WERI-Rb-1 (cell line): ENCODE results near the gene ADAMTS8.

Experiments used
- DNase-seq: peaks from one replicate; pipeline ENCODE4 v3.0.0-alpha.2; 2020
- H3K27ac ChIP-seq: fragments of 250-450 bp; sonication (Bioruptor Pico); 2 replicates; pipeline ENCODE4 v1.5.1; 2020; ENCODE audit warnings: mild to moderate bottlenecking, moderate library complexity
- H3K27me3 ChIP-seq: fragments of 250-450 bp; sonication (Bioruptor Pico); 2 replicates; pipeline ENCODE4 v1.5.1; 2021; ENCODE audit warnings: mild to moderate bottlenecking, low read depth, moderate library complexity; ENCODE audit not compliant: insufficient read depth, severe bottlenecking
- H3K36me3 ChIP-seq: fragments of 250-450 bp; sonication (Bioruptor Pico); 2 replicates; pipeline ENCODE4 v1.5.1; 2020; ENCODE audit warnings: mild to moderate bottlenecking, moderate library complexity
- H3K4me3 ChIP-seq: 2 replicates; pipeline ENCODE4 v1.5.1; 2011; ENCODE audit warnings: low read depth, mild to moderate bottlenecking, control low read depth, low read length
- H3K9me3 ChIP-seq: fragments of 250-450 bp; sonication (Bioruptor Pico); 2 replicates; pipeline ENCODE4 v1.5.1; 2021; ENCODE audit warnings: mild to moderate bottlenecking, moderate library complexity; ENCODE audit not compliant: severe bottlenecking
- TF ChIP-seq, protein P1 (sequence below): IDR thresholded peaks from 2 replicates; pipeline ENCODE4 v1.5.1; 2011; ENCODE audit warnings: low read depth, mild to moderate bottlenecking, control low read depth, inconsistent platforms, low read length

ADAMTS8 gene

DNA sequence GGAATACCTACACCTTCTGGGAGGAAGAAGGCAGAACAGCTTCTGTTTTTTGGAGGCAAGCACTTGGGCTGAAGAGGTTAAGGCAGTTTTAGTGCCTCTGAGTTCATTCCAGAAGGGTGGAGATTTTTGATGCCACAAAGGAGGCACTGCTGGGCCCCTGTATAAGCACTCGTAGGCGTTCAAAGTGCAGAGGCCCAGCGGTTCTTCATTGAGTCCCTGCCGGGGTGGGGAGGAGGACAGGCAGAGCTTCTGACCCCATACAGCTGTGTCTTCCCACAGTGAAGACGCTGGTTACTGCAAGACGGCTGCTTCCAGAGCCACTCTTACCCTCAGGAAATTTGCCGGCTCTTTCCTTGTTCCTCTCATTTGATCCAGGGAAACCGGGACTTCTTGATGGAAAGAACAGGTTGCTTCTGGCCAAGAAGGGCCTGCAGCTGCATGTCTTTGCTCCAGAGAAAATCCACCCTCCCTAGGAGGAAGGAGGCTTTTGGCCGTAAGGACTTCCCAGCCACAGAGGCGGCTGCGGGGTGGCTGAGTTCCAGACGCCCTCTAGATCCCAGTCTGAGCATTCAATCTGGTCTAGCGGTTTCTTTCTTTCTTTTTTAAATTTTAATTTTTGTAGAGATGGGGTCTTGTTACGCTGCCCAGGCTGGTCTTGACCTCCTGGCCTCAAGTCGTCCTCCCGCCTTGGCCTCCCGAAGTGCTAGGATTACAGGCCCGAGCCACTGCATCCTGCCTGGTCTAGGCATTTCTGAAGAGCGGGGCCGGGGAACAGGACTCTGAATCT lies 29.4 kb upstream of the ADAMTS8 start:
- no peaks in the 10 kb centered on the region for H3K9me3 ChIP-seq
- no peaks in the 10 kb centered on the region for H3K36me3 ChIP-seq
- H3K4me3 ChIP-seq = no peak overlapping the region
- no peaks in the 10 kb centered on the region for H3K27me3 ChIP-seq
- no peak for DNase-seq
- TF ChIP-seq, protein P1, sequence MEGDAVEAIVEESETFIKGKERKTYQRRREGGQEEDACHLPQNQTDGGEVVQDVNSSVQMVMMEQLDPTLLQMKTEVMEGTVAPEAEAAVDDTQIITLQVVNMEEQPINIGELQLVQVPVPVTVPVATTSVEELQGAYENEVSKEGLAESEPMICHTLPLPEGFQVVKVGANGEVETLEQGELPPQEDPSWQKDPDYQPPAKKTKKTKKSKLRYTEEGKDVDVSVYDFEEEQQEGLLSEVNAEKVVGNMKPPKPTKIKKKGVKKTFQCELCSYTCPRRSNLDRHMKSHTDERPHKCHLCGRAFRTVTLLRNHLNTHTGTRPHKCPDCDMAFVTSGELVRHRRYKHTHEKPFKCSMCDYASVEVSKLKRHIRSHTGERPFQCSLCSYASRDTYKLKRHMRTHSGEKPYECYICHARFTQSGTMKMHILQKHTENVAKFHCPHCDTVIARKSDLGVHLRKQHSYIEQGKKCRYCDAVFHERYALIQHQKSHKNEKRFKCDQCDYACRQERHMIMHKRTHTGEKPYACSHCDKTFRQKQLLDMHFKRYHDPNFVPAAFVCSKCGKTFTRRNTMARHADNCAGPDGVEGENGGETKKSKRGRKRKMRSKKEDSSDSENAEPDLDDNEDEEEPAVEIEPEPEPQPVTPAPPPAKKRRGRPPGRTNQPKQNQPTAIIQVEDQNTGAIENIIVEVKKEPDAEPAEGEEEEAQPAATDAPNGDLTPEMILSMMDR = no peak
- no peak overlapping the region for H3K27ac ChIP-seq

DNA sequence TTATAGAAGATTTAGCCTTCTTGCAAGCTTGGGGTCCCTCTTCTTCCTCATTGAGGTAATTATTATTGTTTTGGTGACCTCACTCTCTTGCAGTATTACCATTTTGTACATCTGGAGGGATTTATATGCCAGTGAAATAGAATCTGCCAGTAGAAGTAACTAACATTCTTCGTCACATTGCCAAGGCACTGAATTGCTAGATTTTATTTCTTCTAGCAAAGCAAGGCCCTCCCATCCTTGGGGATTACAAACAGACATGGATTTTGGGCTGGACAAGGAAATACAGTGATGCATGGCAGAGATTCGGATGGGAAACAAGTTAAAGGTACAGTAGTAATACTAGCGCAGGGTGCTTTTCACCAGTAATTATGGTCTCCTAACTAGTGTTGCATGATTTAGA lies 27.9 kb upstream of the ADAMTS8 start:
- H3K36me3 ChIP-seq = no peaks in the 10 kb centered on the region
- H3K27ac ChIP-seq = no peak overlapping the region
- H3K9me3 ChIP-seq = no peaks in the 10 kb centered on the region
- no peak for DNase-seq
- TF ChIP-seq, protein P1 = no peak
- H3K27me3 ChIP-seq = no peaks in the 10 kb centered on the region
- no peak overlapping the region for H3K4me3 ChIP-seq

GRCh38 chr11:130455483-130456127 lies 27.2 kb upstream of the ADAMTS8 start:
- H3K27ac ChIP-seq = no peak overlapping the region
- TF ChIP-seq, protein P1 = no peak
- H3K36me3 ChIP-seq = no peaks in the 10 kb centered on the region
- H3K9me3 ChIP-seq = no peaks in the 10 kb centered on the region
- DNase-seq = no peak
- no peak overlapping the region for H3K4me3 ChIP-seq
- no peaks in the 10 kb centered on the region for H3K27me3 ChIP-seq

GRCh38 chr11:130454491-130455252 lies 26.3 kb upstream of the ADAMTS8 start:
- no peak for DNase-seq
- no peaks in the 10 kb centered on the region for H3K27me3 ChIP-seq

DNA sequence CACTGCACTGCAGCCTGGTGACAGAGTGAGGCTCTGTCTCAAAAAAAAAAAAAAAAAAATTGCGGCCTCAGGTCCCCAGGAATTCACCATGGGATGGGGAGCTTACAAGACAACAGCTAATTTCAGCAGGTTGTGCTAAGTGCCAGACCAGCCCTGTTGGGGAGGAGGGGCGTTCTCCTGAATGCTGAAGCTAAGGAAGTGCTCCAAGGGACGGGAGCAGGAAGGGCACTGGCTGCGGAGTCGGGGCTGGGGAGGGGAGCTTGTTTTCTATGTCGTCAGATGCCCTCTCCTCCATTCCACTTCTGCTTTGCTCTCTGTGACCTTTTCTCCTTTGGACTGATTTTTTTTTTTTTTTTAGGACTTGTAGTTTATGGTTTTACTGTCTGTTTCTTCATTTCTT lies 24.5 kb upstream of the ADAMTS8 start:
- no peak overlapping the region for H3K27ac ChIP-seq
- H3K27me3 ChIP-seq = no peaks in the 10 kb centered on the region
- no peaks in the 10 kb centered on the region for H3K36me3 ChIP-seq
- H3K4me3 ChIP-seq = no peak overlapping the region
- H3K9me3 ChIP-seq = no peaks in the 10 kb centered on the region
- TF ChIP-seq, protein P1 = no peak
- DNase-seq = no peak

More at GRCh38 chr11:130454491-130455252, 26.3 kb upstream of the ADAMTS8 start:
- Histone ChIP-seq H3K36me3 (no peaks in the 10 kb centered on the region), H3K9me3 (no peaks in the 10 kb centered on the region), H3K27ac (no peak overlapping the region), H3K4me3 (no peak overlapping the region)
- TF ChIP-seq, protein P1 = no peak
